Jurkat, Clone E6-1 (cell line): ENCODE data around the gene ACAD8.
"Not testable (repeated sequence)": the region's sequence is repeated elsewhere in the genome, so short reads cannot be mapped to it uniquely, and the experiment has no call there.

Source experiments
- DNase-seq: peaks from one replicate; pipeline ENCODE4 v3.0.0-alpha.2; 2011; ENCODE audit warnings: low read depth, low spot score
- H3K4me3 ChIP-seq: 2 replicates; pipeline ENCODE4 v1.5.1; 2011; ENCODE audit warnings: mild to moderate bottlenecking, low read length, control low read depth, moderate library complexity

The ACAD8 gene

GRCh38 chr11:134261626-134262488, 8.5 kb downstream of the ACAD8 start:
- peak; percentile 76 for DNase-seq
- no peak overlapping the region; the same call in 1 of the 2 replicates for H3K4me3 ChIP-seq

- no peak overlapping the region for H3K4me3 ChIP-seq
- DNase-seq = no peak
Observed at GRCh38 chr11:134264966-134265764, 11.8 kb downstream of the ACAD8 start.

DNA sequence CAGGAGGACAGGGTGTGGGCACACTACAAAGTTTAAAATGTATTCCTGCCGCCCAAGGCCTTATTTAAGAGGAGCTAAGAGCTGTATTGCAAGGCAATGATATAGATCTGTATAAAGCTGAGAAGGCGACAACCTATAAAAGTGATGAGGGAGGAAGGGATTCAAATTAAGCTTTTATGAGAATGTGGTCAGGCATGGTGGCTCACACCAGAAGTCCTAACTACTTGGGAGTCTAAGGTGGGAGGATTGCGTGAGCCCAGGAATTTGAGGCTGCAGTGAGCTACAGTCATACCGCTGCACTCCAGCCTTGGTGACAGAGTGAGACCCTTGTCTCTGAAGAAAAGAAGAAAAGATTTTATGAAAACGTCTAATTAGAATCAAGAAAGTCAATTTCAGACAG, 13.1 kb downstream of the ACAD8 start:
- no peak for DNase-seq
- no peak overlapping the region for H3K4me3 ChIP-seq

- DNase-seq = no peak
- no peak overlapping the region for H3K4me3 ChIP-seq
Observed at GRCh38 chr11:134266841-134267251, 13.5 kb downstream of the ACAD8 start.

GRCh38 chr11:134267461-134267860, 14.1 kb downstream of the ACAD8 start:
- no peak for DNase-seq
- no peak overlapping the region for H3K4me3 ChIP-seq

DNA sequence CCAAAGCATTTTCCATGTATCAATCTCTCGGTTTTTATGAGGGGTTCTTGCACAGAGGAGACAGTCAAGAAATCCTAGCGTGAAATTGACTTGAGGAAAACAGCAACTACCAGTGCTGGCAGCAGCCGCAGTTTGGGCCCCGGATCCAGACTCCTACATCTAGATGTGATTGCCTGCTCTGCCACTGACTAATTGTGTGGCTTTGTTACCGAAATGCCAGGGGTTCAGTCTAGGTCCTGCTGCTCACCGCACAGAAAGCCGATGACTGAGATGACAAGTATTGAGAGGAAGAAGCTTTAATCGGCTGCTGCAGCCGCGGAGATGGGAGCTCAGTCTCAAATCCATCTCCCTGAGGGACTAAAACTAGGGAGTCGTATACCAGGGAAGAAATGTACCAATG, 14.6 kb downstream of the ACAD8 start:
- DNase-seq = no peak
- H3K4me3 ChIP-seq = no peak overlapping the region

GRCh38 chr11:134270250-134270714, 16.9 kb downstream of the ACAD8 start:
- peak; percentile 99 for DNase-seq
- H3K4me3 ChIP-seq = peak overlapping the region; percentile 29

DNA sequence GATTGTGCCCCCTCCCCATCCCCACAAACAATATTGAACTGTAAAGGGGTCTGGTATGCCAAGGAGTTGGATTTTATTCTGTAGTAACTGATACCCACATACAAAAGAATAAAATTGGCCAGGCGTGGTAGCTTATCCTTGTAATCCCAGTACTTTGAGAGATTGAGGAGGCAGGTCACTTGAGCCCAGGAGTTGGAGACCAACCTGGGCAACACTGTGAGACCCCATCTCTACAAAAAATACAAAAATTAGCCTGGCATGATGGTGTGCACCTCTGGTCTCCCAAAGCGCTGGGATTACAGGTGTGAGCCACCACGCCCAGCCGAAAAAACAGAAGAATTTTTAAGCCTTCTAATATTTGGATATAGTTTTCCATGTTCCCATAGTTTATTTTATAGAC, 18.6 kb downstream of the ACAD8 start:
- no peak overlapping the region for H3K4me3 ChIP-seq
- no peak for DNase-seq

DNA sequence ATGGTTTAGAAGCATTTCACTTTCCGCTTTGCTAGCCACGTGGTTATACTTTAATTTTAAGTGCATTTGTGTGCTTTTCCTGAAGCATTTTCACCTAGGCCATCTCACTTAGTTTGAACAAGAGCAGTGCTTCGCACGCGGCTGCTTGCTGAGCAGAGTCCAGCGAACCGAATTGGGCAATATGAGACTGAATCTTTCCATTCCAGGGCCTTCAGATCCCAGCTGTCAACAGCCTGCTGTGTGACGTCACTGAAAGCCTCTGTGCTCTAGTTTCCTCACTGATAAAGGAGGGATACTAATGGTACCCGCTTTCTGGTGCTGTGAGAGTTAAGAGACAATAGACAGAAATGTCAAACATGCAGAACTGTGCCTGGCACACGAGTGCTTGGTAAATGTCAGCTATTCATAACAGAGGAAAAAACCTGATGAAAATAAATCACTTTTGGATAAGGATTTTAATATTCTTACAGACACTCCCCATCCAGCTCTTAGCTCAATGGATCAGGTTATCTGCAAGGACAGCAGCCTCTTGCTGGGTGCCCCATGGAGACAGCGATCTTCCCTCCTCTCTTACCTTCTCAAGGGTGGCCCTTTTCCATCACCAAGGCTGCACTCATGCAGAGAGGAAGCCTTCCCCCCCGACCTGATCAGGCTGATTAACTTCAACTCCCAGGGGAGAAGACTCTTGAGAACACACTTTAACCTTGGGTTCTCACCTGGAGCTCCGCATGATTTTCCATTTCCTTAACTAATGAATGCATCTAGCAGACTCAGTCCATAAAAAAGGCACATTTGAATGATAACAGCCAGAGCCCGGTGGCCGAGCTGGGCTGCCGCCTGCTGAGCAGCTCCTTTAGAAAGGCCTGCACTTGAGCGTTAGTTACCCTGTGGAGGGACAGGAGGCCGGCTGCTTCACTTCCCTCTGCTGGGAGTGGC, 19.3 kb downstream of the ACAD8 start:
- no peak for DNase-seq
- peak overlapping the region; percentile 97 for H3K4me3 ChIP-seq

GRCh38 chr11:134273317-134273712, 19.9 kb downstream of the ACAD8 start:
- H3K4me3 ChIP-seq = peak overlapping the region; percentile 97
- DNase-seq = no peak

DNA sequence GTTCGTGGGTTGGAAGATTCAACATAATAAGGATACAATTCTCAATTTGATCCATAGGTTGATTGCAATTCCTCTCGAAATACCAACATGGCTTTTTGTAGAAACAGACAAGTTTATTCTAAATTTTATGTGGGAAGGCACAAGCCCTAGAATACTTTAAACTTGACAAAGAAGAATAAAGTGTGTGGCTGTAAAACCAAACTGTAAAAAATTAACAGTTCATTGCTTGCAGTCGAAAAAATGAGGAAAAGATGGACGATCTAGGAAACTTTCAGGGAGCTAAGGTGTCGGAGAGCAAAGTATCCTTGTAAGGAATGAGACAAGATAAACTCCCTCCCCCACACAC, 21.8 kb downstream of the ACAD8 start:
- peak overlapping the region; percentile 97 for H3K4me3 ChIP-seq
- no peak for DNase-seq

- peak; percentile 86 for DNase-seq
Observed at GRCh38 chr11:134275534-134276395, 22.4 kb downstream of the ACAD8 start, which contains the start of gene GLB1L3. GLB1L3 (plus strand) TSS chr11:134276379; CDS start chr11:134276741, 362 bp downstream.

GRCh38 chr11:134276396-134277182, 23.2 kb downstream of the ACAD8 start:
- peak overlapping the region; percentile 97 for H3K4me3 ChIP-seq

More at GRCh38 chr11:134275534-134276395, 22.4 kb downstream of the ACAD8 start, which contains the start of gene GLB1L3:
- H3K4me3 ChIP-seq = peak within 1 kb of the TSS; percentile 97

GRCh38 chr11:134277183-134278001, 24.0 kb downstream of the ACAD8 start:
- DNase-seq = no peak
- peak overlapping the region; percentile 97 for H3K4me3 ChIP-seq

More at GRCh38 chr11:134276396-134277182, 23.2 kb downstream of the ACAD8 start:
- no peak for DNase-seq

DNA sequence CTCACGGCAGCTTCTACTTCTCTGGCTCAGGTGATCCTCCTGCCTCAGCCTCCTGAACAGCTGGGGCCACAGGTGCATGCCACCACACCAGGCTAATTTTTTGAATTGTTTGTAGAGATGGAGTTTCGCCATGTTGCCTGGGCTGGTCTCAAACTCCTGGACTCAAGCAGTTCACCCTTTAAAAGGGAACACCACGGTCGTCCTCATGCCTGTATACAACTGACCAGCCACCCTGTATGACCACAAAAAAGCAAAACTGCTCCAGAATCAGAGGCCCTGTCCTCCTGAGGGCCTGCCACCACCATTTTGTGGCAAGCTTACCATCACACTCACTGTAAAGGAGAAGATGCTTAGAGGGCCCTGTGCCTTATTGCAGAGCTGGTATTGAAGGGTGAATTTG, 25.0 kb downstream of the ACAD8 start:
- no peak for DNase-seq
- H3K4me3 ChIP-seq = no peak overlapping the region

DNA sequence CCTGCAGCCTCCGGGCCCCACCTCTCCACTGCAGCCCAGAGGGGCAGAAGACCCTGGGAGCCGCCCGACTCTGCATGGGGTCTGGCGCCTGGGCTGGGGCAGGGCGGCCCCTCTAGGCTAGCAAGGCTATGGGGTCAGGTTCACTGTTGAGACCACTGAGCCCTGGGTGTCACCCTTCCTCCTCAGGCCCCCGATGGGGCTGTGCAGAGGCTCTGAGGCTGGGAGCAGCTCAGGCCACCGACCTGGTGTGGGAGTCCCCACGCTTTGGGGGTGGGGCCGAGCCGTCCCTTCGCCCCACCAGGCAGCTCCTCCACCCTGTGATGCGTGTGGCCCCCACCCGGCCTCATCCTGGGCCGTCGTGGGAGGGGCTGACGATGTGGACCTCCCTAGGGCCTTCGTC, 28.3 kb downstream of the ACAD8 start:
- H3K4me3 ChIP-seq, DNase-seq: not testable (repeated sequence)
